ENCODE results near the gene SH3RF1. TPM values are rescaled to one million over a fixed set of nuclear protein-coding genes. Genes with fewer than 3 reads are reported as not detected.

The SH3RF1 gene
- total and polyA plus RNA-seq, 2 of the 13 experiments (the other 11 are each of a cell fraction or from before 2014, with no cell fraction given), result 3.1 to 3.2 TPM

DNA sequence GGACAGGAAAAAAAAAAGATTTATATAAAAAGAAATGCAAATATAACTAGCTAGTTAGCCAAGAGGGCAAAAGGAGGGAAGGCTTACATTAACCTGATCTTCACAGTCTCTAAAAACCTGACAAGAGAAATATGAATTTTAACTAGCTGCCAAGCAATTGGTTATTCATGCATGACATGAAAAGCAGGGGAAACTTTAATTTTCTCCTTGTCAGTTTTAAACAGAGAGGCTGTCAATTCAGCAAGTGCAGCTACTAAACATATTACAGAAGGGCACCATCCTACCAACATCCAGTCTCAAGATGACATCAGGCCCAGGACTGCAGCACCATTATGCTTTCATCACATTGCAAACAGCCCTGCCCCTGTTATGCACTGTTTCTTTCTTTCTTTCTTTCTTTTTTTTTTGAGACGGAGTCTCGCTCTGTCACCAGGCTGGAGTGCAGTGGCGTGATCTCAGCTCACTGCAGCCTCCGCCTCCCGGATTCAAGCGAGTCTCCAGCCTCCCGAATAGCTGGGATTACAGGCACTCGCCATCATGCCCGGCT is 221.8 kb downstream of the SH3RF1 start:
- Histone ChIP-seq H3K36me3 (replicated peaks in 1 of 2; ENCODE audit: control insufficient read depth in 1 of 2, insufficient read depth in 2 of 2, low read length in 2 of 2) (no peaks in the 10 kb centered on the region), H3K4me3 (replicated peaks in 1 of 3; ENCODE audit: insufficient read depth in 1 of 3, low read depth in 2 of 3, low read length in 3 of 3) (no peak overlapping the region), H3K79me2 (ENCODE audit: insufficient read depth, low read length) (no peaks in the 10 kb centered on the region), H2AFZ (ENCODE audit: low read length) (no peak overlapping the region), H4K20me1 (ENCODE audit: insufficient read depth, low read length) (no peaks in the 10 kb centered on the region), H3K27me3 (ENCODE audit: control insufficient read depth in 1 of 2, insufficient read depth in 2 of 2, low read length in 2 of 2) (peaks cover 4 to 19% of the 10 kb centered on the region in 2 experiments; a peak in 4 of 5 replicates), H3K4me1 (ENCODE audit: insufficient read depth, low read length) (peaks cover 14% of the 10 kb centered on the region; the same call in 1 of the 2 replicates), H3K9ac (ENCODE audit: insufficient read depth, low read depth, low read length) (no peak overlapping the region), H3K9me3 (ENCODE audit: low read length) (no peaks in the 10 kb centered on the region), H3K27ac (ENCODE audit: extremely low read length, insufficient read depth, low read length) (no peak overlapping the region), H3K4me2 (ENCODE audit: low read depth, low read length) (no peak overlapping the region)
- 82% methylated on average over 9 of the region's 9 CpGs for WGBS (ENCODE audit: low lambda C conversion rate)
- FAIRE-seq, result no peak
- no TSS peak for BruUV-seq (replicated peaks)
- in situ Hi-C loops (cut with HindIII; ENCODE audit: extremely low pct_ligation_motif_present, low pct_unique_long_range_greater_than_20kb) (no loop called here), intact Hi-C loops (cut with micrococcal nuclease; ENCODE audit: unreplicated experiment) (no loop called here)
- POLR2A ChIA-PET, result interaction anchor here (0.9 kb wide), 1 partner anchor 22 kb away, joined by 3 read pairs; no protein-coding TSS in a partner anchor
- no peak for DNase-seq (ENCODE audit: low spot score)
- CTCF ChIA-PET (ENCODE audit: low intra/inter-chr PET ratio, low total read pairs), result no interaction called here
- TF ChIP-seq MAFF (IDR thresholded peaks at IDR 0.05; ENCODE audit: low read depth, low read length) (no peak), KLF16 (CRISPR knock-in tag; IDR thresholded peaks at IDR 0.05) (no peak)
- ATAC-seq, result no peak

DNA sequence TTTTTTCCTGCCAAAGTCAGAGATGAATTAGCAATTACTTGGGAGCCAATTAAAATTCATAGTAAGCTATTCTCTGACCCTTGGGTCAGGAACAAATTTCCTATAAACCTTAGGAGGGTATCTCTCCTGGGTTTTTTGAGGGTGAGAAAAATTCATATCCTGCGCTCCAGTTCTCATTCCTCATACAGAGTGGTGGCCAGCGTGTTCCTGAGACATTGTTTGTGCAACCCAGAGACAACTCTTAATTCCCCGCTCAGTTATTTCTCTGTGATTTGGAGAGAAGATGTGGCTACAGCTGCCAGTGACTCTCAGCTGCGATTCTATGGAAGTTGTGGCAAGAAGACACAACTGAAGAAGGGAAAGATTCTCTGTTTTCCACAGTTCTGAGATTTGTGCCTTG is 222.8 kb downstream of the SH3RF1 start:
- no peaks in the 10 kb centered on the region for H3K9me3 ChIP-seq (ENCODE audit: low read length)
- H3K27ac ChIP-seq (ENCODE audit: extremely low read length, insufficient read depth, low read length), result no peak overlapping the region
- intact Hi-C loops (cut with micrococcal nuclease; ENCODE audit: unreplicated experiment) (no loop called here), in situ Hi-C loops (cut with HindIII; ENCODE audit: extremely low pct_ligation_motif_present, low pct_unique_long_range_greater_than_20kb) (no loop called here)
- H3K36me3 ChIP-seq (replicated peaks in 1 of 2; ENCODE audit: control insufficient read depth in 1 of 2, insufficient read depth in 2 of 2, low read length in 2 of 2), result no peaks in the 10 kb centered on the region
- ChIA-PET POLR2A (no interaction called here), CTCF (ENCODE audit: low intra/inter-chr PET ratio, low total read pairs) (no interaction called here)
- no peak overlapping the region for H3K4me3 ChIP-seq (replicated peaks in 1 of 3; ENCODE audit: insufficient read depth in 1 of 3, low read depth in 2 of 3, low read length in 3 of 3)
- WGBS (ENCODE audit: low lambda C conversion rate), result 50% methylated on average over 4 of the region's 4 CpGs
- no peak overlapping the region for H3K4me2 ChIP-seq (ENCODE audit: low read depth, low read length)
- no peak overlapping the region for H2AFZ ChIP-seq (ENCODE audit: low read length)
- TF ChIP-seq DPF2 (CRISPR knock-in tag; IDR thresholded peaks at IDR 0.05; ENCODE audit: borderline replicate concordance, low read depth), result no peak
- no peak for TF ChIP-seq CREB1 (IDR thresholded peaks at IDR 0.05)
- TF ChIP-seq CREB1 (CRISPR knock-in tag; IDR thresholded peaks at IDR 0.05), result no peak
- no peak for TF ChIP-seq ZNF577 (CRISPR knock-in tag; IDR thresholded peaks at IDR 0.05; ENCODE audit: borderline replicate concordance, low read depth)
- TF ChIP-seq ZNF562 (CRISPR knock-in tag; IDR thresholded peaks at IDR 0.05; ENCODE audit: borderline replicate concordance), result no peak
- no peak for TF ChIP-seq MYC (CRISPR knock-in tag; IDR thresholded peaks at IDR 0.05; ENCODE audit: borderline replicate concordance)
- TF ChIP-seq HNRNPLL (IDR thresholded peaks at IDR 0.05; ENCODE audit: low read depth, low read length, poor library complexity, severe bottlenecking), result no peak
- TF ChIP-seq ZNF557 (CRISPR knock-in tag; IDR thresholded peaks at IDR 0.05), result no peak
- TF ChIP-seq HMGA1 (CRISPR knock-in tag; conservative IDR thresholded peaks at IDR 0.05), result no peak
- TF ChIP-seq, protein P1, sequence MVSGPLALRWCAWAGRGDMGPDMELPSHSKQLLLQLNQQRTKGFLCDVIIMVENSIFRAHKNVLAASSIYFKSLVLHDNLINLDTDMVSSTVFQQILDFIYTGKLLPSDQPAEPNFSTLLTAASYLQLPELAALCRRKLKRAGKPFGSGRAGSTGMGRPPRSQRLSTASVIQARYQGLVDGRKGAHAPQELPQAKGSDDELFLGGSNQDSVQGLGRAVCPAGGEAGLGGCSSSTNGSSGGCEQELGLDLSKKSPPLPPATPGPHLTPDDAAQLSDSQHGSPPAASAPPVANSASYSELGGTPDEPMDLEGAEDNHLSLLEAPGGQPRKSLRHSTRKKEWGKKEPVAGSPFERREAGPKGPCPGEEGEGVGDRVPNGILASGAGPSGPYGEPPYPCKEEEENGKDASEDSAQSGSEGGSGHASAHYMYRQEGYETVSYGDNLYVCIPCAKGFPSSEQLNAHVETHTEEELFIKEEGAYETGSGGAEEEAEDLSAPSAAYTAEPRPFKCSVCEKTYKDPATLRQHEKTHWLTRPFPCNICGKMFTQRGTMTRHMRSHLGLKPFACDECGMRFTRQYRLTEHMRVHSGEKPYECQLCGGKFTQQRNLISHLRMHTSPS (CRISPR knock-in tag; IDR thresholded peaks at IDR 0.05; ENCODE audit: low read depth), result no peak
- TF ChIP-seq MATR3 (CRISPR knock-in tag; IDR thresholded peaks at IDR 0.05), result no peak
- TF ChIP-seq FOXA1 (IDR thresholded peaks at IDR 0.05), result no peak
- no peak for TF ChIP-seq FOXA1 (CRISPR knock-in tag; IDR thresholded peaks at IDR 0.05)
- no peak overlapping the region for H3K9ac ChIP-seq (ENCODE audit: insufficient read depth, low read depth, low read length)
- no peaks in the 10 kb centered on the region for H4K20me1 ChIP-seq (ENCODE audit: insufficient read depth, low read length)
- H3K27me3 ChIP-seq (ENCODE audit: control insufficient read depth in 1 of 2, insufficient read depth in 2 of 2, low read length in 2 of 2), result peaks cover 2 to 19% of the 10 kb centered on the region in 2 experiments; a peak in 4 of 5 replicates
- peaks cover 14% of the 10 kb centered on the region; the same call in 1 of the 2 replicates for H3K4me1 ChIP-seq (ENCODE audit: insufficient read depth, low read length)
- no peaks in the 10 kb centered on the region for H3K79me2 ChIP-seq (ENCODE audit: insufficient read depth, low read length)
- FAIRE-seq, result no peak
- no peak for ATAC-seq
- BruUV-seq (replicated peaks), result no TSS peak
- no peak for DNase-seq (ENCODE audit: low spot score)

Data from HepG2 (cell line).